HEK293T (cell line): ENCODE data around the gene RHOA.
A peak's percentile ranks its signal among the peaks of the same experiment; 100 is the strongest.

Experiments
- CTCF ChIA-PET: fragments of 350-600 bp; formaldehyde crosslinking; extraction: SDS; loops from one replicate; lab custom pipeline; 2021; ENCODE audit warnings: antibody characterized with exemption, inconsistent platforms; lab: Yijun Ruan, JAX
- POLR2A ChIA-PET: fragments of 350-600 bp; formaldehyde crosslinking; extraction: SDS; loops from one replicate; lab custom pipeline; 2020; ENCODE audit warnings: antibody characterized with exemption, inconsistent platforms; lab: Yijun Ruan, JAX
- DNase-seq: peaks from one replicate; pipeline ENCODE4 v3.0.0; 2012; ENCODE audit warnings: mixed read lengths; ENCODE audit errors: extremely low spot score
- ARNT ChIP-seq: fragments of 450-650 bp; IDR thresholded peaks from 2 replicates; pipeline ENCODE4 v1.6.1; 2017; ENCODE audit warnings: mild to moderate bottlenecking
- BHLHE40 ChIP-seq: fragments of 450-650 bp; IDR thresholded peaks from 2 replicates; pipeline ENCODE4 v1.6.1; 2016; ENCODE audit warnings: mild to moderate bottlenecking, moderate library complexity, borderline replicate concordance
- CTBP1 ChIP-seq: fragments of 450-650 bp; IDR thresholded peaks from 2 replicates; pipeline ENCODE4 v1.6.1; 2016; ENCODE audit warnings: borderline replicate concordance
- ELF4 ChIP-seq: fragments of 450-650 bp; IDR thresholded peaks from 2 replicates; pipeline ENCODE4 v1.6.1; 2017; ENCODE audit warnings: antibody characterized with exemption
- FOXA1 ChIP-seq: fragments of 450-650 bp; IDR thresholded peaks from 2 replicates; pipeline ENCODE4 v1.6.1; 2016; ENCODE audit warnings: mild to moderate bottlenecking
- FOXK2 ChIP-seq: fragments of 450-650 bp; IDR thresholded peaks from 2 replicates; pipeline ENCODE4 v1.6.1; 2016; ENCODE audit warnings: mild to moderate bottlenecking
- FOXM1 ChIP-seq: fragments of 450-650 bp; IDR thresholded peaks from 2 replicates; pipeline ENCODE4 v1.6.1; 2017; ENCODE audit warnings: mild to moderate bottlenecking, borderline replicate concordance
- HDGF ChIP-seq: fragments of 450-650 bp; IDR thresholded peaks from 2 replicates; pipeline ENCODE4 v1.6.1; 2017; ENCODE audit warnings: antibody characterized with exemption, borderline replicate concordance
- L3MBTL2 ChIP-seq: fragments of 450-650 bp; conservative IDR thresholded peaks from 2 replicates; pipeline ENCODE4 v1.6.1; 2016; ENCODE audit warnings: mild to moderate bottlenecking
- LEF1 ChIP-seq: fragments of 450-650 bp; IDR thresholded peaks from 2 replicates; pipeline ENCODE4 v1.6.1; 2017; ENCODE audit warnings: mild to moderate bottlenecking, borderline replicate concordance
- NFRKB ChIP-seq: fragments of 450-650 bp; IDR thresholded peaks from 2 replicates; pipeline ENCODE4 v1.6.1; 2016; ENCODE audit warnings: mild to moderate bottlenecking, moderate library complexity
- PKNOX1 ChIP-seq: fragments of 450-650 bp; IDR thresholded peaks from 2 replicates; pipeline ENCODE4 v1.6.1; 2016
- SP1 ChIP-seq: fragments of 450-650 bp; IDR thresholded peaks from 2 replicates; pipeline ENCODE4 v1.6.1; 2017
- SUZ12 ChIP-seq: fragments of 450-650 bp; IDR thresholded peaks from 2 replicates; pipeline ENCODE4 v1.6.1; 2016; ENCODE audit warnings: mild to moderate bottlenecking
- TARDBP ChIP-seq: fragments of 450-650 bp; IDR thresholded peaks from 2 replicates; pipeline ENCODE4 v1.6.1; 2016
- ZNF384 ChIP-seq: fragments of 450-650 bp; IDR thresholded peaks from 2 replicates; pipeline ENCODE4 v1.6.1; 2016

Gene RHOA

GRCh38 chr3:49346797-49347251 is 65.0 kb downstream of the RHOA start:
- DNase-seq, result no peak
- POLR2A ChIA-PET, result no interaction called here
- no peak for TF ChIP-seq HDGF
- TF ChIP-seq ELF4, result no peak
- TF ChIP-seq FOXK2, result no peak
- no peak for TF ChIP-seq L3MBTL2
- TF ChIP-seq SUZ12, result no peak
- no peak for TF ChIP-seq LEF1
- no peak for TF ChIP-seq BHLHE40
- TF ChIP-seq FOXA1, result no peak
- TF ChIP-seq PKNOX1, result no peak
- TF ChIP-seq ZNF384, result no peak
- TF ChIP-seq ARNT, result no peak
- no peak for TF ChIP-seq FOXM1
- TF ChIP-seq SP1, result no peak
- TF ChIP-seq TARDBP, result no peak
- TF ChIP-seq NFRKB, result no peak
- no peak for TF ChIP-seq CTBP1
- CTCF ChIA-PET, result no interaction called here

- ChIA-PET POLR2A (no interaction called here), CTCF (interaction anchor here (1.6 kb wide), 1 partner anchor 106 kb away, joined by 6 read pairs; no protein-coding TSS in a partner anchor)
- TF ChIP-seq NFRKB, result no peak
- no peak for TF ChIP-seq ELF4
- no peak for TF ChIP-seq SP1
- TF ChIP-seq ARNT, result no peak
- no peak for TF ChIP-seq CTBP1
- no peak for TF ChIP-seq FOXA1
- no peak for TF ChIP-seq ZNF384
- TF ChIP-seq TARDBP, result no peak
- no peak for TF ChIP-seq SUZ12
- no peak for DNase-seq
Observed at GRCh38 chr3:49343163-49343562, 68.6 kb downstream of the RHOA start.

- ChIA-PET CTCF (interaction anchor here (0.6 to 1.6 kb wide), 2 partner anchors 107 to 354 kb away, joined by 4 to 6 read pairs; no protein-coding TSS in a partner anchor), POLR2A (no interaction called here)
- no peak for DNase-seq
- TF ChIP-seq FOXK2 (no peak), NFRKB (no peak)
Observed at GRCh38 chr3:49341996-49342395, 69.8 kb downstream of the RHOA start.

GRCh38 chr3:49339941-49340800 is 71.6 kb downstream of the RHOA start, which contains the start of gene USP4:
USP4 (minus strand) TSS chr3:49340053; CDS start chr3:49340024, 29 bp downstream.
- peak; percentile 82 for DNase-seq
- TF ChIP-seq L3MBTL2 (peak; percentile 99), SUZ12 (no peak), NFRKB (no peak), PKNOX1 (no peak), ZNF384 (no peak), FOXK2 (no peak), LEF1 (no peak), TARDBP (peak; percentile 91), HDGF (no peak)
- CTCF ChIA-PET, result interaction anchor here (0.6 to 2.3 kb wide), 17 partner anchors 9 to 169 kb away, joined by 3 to 18 read pairs (median 4); partner anchors contain the start of genes GPX1, KLHDC8B, NICN1 and RHOA
- POLR2A ChIA-PET, result interaction anchor here (0.6 to 3.2 kb wide), 43 partner anchors 9 to 333 kb away, joined by 3 to 42 read pairs (median 6); partner anchors contain the start of genes AMT, DAG1, GPX1 and KLHDC8B

GRCh38 chr3:49339581-49339940 is 72.2 kb downstream of the RHOA start:
- ChIA-PET POLR2A (interaction anchor here (0.7 to 3.2 kb wide), 40 partner anchors 9 to 332 kb away, joined by 3 to 42 read pairs (median 6); partner anchors contain the start of genes AMT, DAG1, GPX1 and KLHDC8B), CTCF (interaction anchor here (0.6 to 2.3 kb wide), 15 partner anchors 10 to 168 kb away, joined by 3 to 18 read pairs (median 4); partner anchors contain the start of genes GPX1, KLHDC8B, NICN1 and RHOA)
- peak; percentile 45 for DNase-seq
- TF ChIP-seq FOXK2 (no peak), ELF4 (no peak), TARDBP (no peak), ARNT (no peak), FOXA1 (no peak), NFRKB (no peak), HDGF (no peak), BHLHE40 (no peak), SUZ12 (no peak), SP1 (no peak), ZNF384 (no peak), FOXM1 (no peak), L3MBTL2 (no peak), PKNOX1 (no peak), CTBP1 (no peak), LEF1 (no peak)
